Measurements from ENCODE around the gene MPHOSPH6.
"Not testable (repeated sequence)": the region's sequence is repeated elsewhere in the genome, so short reads cannot be mapped to it uniquely, and the experiment has no call there.

Gene MPHOSPH6

DNA sequence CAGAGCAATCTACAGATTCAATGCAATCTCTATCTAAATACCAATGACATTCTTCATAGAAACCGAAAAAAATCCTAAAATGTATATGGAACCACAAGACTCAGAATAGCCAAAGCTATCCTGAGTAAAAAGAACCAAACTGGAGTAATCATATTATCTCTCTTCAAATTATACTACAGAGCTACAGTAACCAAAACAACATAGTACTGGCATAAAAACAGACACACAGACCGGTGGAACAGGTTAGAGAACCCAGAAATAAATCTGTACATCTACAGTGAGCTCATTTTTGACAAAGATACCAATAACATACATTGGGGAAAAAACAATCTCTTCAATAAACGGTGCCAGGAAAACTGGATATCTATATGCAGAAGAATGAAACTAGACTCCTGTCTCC, 45.4 kb downstream of the MPHOSPH6 start:
- FAIRE-seq: no peak
- no peak for DNase-seq (ENCODE audit: insufficient read length, low spot score)

- no peak for DNase-seq (ENCODE audit: insufficient read length, low spot score)
- no peak for FAIRE-seq
These were observed 50.6 kb downstream of the MPHOSPH6 start for GRCh38 chr16:82119405-82119804.

DNA sequence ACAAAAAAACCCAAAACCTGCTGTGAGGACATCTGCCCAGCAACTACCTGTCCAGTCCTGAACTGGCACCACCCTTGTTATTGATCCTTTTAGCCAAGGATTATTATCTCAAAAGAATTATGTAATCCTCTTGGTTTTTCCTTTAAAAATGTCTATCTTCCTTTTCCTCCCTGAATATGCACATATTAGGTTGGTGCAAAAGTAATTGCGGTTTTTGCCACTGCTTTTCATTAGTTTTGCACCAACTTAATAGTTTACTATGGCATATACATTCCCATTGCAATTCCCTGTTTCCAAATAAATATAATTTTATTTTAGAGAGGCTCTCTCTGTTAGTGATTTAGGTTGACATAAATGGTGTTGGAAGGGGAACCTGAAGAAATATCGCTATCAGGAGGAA, 51.3 kb downstream of the MPHOSPH6 start:
- FAIRE-seq (no peak), DNase-seq (ENCODE audit: insufficient read length, low spot score) (no peak)

DNA sequence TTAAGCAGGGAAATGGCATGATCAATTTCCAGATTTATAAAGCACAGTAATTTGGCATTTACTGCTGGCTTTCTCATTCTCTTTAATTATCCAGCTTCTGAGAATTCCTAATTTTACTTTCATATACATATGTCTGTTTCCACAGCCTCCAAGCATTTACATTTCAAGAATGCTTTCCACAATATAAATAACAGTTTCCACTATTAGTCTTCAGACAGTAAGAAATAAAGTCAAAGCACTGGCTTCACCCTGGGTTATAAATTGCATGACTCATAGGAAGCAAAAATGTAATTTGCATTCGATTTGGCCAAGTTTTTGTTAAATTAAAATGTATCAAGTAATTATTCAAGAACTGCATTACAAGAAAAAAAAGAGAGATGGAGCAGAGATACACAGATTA, 53.5 kb downstream of the MPHOSPH6 start:
- DNase-seq (ENCODE audit: insufficient read length, low spot score) (no peak), FAIRE-seq (no peak)

DNA sequence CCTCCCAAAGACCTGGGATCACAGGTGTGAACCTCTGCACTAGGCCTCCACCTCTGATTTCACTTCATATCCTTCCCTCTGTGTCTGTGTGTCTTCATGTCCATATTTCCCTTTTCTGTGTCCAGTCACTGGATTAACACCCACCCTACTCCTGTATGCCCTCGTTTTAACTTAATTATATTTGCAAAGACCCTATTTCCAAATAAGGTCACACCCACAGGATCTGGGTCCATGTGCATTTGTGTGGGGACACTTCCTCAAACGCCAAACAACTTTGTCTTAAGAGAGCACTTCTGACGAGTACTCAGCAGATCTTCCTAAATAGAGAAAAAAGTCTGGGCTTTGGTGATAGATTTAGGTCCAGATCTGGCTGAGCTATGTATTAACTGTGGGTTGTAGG, 56.3 kb downstream of the MPHOSPH6 start:
- no peak for DNase-seq (ENCODE audit: insufficient read length, low spot score)
- no peak for FAIRE-seq

DNA sequence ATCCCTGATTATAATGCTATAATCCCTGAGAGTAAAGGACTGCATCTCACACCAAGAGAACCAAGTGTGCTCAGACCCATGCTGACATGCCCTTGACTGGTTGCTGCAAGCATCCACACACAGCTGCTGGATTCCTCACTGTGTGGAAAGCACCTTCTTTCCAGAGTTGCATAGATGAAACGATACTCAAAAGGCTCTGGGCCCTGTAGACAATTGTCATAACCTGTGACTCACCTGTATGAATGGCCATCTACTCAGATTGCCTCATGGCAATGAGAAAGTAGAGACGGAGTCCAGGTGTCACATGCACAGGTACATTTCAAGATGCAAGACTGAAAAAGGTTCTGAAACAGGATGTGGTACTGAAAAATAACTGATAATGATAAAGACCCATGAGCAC, 58.1 kb downstream of the MPHOSPH6 start:
- FAIRE-seq: no peak
- DNase-seq (ENCODE audit: insufficient read length, low spot score): no peak

DNA sequence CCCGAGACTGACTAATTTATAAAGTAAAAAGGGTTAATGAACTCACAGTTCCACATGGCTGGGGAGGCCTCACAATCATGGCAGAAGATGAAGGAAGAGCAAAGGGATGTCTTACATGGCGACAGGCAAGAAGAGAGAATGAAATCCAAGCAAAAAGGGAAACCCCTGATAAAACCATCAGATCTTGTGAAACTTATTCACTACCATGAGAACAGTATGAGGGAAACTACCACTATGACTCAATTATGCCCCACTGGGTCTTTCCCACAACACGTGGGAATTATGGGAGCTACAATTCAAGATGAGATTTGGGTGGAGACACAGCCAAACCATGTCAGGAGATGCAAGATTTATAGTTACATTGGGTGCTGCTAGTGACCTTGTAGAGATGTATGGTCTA, 60.8 kb downstream of the MPHOSPH6 start:
- not testable (repeated sequence) for FAIRE-seq

GRCh38 chr16:82108774-82109173, 61.2 kb downstream of the MPHOSPH6 start:
- no peak for FAIRE-seq
- DNase-seq (ENCODE audit: insufficient read length, low spot score): no peak

More for the DNA sequence above, 60.8 kb downstream of the MPHOSPH6 start:
- DNase-seq (ENCODE audit: insufficient read length, low spot score): not testable (repeated sequence)

DNA sequence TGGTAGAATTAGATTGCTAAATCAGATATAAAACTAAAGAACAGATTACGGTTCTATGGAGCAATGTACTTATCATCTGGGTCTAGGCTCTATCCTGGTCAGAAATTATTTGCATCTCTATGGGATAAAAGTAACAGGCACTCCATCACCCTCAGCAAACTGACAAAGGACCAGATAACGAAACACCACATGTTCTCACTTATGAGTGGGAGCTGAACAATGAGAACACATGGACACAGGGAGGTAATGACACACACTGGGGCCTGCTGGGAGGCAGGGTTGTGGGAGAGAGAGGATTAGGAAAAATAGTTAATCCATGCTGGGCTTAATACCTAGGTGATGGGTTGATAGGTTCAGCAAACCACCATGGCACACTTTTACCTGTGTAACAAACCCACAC, 61.9 kb downstream of the MPHOSPH6 start:
- FAIRE-seq (no peak), DNase-seq (ENCODE audit: insufficient read length, low spot score) (no peak)

DNA sequence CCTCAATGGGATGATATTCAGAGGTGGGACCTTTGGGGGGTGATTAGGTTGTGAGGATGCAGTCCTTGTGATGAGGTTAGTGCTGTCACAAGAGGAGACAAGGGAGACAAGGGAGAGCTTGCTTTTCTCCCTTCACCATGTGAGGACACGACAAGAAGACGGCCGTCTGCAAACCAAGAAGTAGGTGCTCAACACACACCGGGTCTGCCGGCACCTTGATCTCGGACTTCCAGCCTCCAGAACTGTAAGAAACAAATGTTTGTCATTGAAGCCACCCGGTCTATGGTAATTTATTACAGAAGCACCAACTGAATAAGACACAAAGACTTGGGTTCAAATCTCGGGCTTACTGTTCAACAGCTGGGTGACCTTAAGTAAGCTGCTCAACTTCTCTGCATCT, 64.9 kb downstream of the MPHOSPH6 start:
- DNase-seq (ENCODE audit: insufficient read length, low spot score) (no peak), FAIRE-seq (no peak)
